ENCODE measurements around the gene GPR161.

DNA sequence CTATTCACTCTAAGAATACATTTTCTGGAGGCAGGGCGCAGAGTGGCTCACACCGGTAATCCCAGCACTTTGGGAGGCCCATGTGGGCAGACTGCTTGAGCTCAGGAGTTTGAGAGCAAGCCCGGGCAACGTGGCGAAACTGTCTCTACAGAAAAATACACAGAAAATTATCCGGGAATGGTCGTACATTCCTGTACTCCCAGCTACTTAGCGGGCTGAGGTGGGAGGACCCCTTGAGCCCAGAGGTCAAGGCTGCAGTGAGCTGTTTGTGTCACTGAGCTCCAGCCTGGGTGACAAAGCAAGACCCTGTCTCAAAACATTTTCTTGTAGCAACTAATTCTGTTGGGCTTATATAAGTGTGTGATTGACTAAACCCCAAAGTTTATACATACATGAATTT lies 30.5 kb downstream of the GPR161 start:
- TF ChIP-seq, protein P1, sequence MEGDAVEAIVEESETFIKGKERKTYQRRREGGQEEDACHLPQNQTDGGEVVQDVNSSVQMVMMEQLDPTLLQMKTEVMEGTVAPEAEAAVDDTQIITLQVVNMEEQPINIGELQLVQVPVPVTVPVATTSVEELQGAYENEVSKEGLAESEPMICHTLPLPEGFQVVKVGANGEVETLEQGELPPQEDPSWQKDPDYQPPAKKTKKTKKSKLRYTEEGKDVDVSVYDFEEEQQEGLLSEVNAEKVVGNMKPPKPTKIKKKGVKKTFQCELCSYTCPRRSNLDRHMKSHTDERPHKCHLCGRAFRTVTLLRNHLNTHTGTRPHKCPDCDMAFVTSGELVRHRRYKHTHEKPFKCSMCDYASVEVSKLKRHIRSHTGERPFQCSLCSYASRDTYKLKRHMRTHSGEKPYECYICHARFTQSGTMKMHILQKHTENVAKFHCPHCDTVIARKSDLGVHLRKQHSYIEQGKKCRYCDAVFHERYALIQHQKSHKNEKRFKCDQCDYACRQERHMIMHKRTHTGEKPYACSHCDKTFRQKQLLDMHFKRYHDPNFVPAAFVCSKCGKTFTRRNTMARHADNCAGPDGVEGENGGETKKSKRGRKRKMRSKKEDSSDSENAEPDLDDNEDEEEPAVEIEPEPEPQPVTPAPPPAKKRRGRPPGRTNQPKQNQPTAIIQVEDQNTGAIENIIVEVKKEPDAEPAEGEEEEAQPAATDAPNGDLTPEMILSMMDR (conservative IDR thresholded peaks at IDR 0.05; ENCODE audit: low read length), result no peak
- no peak for TF ChIP-seq EZH2phosphoT487 (IDR thresholded peaks at IDR 0.05; ENCODE audit: borderline replicate concordance)
